ENCODE results near the gene M6PR.
A peak's percentile ranks its signal among the peaks of the same experiment; 100 is the strongest.

Gene M6PR

GRCh38 chr12:8949342-8950220, at the start of gene M6PR:
M6PR (minus strand) TSS chr12:8949645; CDS start chr12:8946404, 3,241 bp downstream.
- DNase-seq (ENCODE audit: low read depth in 4 of 4, low spot score in 1 of 4) = peak; percentile 77 to 89 (median 87)

DNA sequence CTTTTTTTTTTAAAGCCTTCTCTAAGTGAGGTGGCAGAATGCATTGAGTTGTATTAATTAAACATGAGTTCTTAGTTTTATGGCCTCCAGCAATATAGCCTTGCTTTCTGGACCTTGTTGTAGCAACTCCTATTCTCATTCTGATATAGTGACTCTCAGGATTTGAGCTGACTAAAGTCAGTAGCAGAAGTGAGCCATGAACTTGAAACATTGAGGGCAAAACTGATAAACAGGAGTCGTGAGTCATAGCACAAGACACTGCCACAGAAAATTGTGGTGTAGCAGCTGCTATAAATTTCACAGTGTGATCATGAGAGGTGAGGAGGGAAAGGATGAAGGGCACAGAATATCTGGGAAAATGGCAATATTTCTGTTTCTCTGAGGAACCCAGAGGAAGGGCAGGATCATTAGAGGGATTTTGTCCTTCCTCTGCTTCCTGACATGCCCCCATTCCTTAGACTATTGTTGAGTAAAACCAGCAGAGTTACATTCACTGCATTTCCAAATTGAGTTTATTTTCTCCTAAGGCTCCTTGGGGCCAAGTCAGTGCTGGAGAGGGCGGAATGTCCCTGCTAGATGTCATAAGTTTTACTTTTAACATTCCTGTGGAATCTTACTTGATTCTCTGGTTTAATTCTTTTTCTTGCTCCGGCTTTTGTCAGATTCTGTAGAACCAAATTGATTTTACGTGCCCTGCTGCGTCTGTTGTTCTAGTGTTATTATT, 47.4 kb upstream of the M6PR start:
- DNase-seq (ENCODE audit: low read depth in 4 of 4, low spot score in 1 of 4) = peak in 1 of 4 experiments; percentile 2

GRCh38 chr12:8995021-8995775, 45.8 kb upstream of the M6PR start:
- no peak for DNase-seq (ENCODE audit: low read depth in 4 of 4, low spot score in 1 of 4)

GRCh38 chr12:8993827-8994226, 44.4 kb upstream of the M6PR start:
- DNase-seq (ENCODE audit: low read depth in 4 of 4, low spot score in 1 of 4) = no peak

DNA sequence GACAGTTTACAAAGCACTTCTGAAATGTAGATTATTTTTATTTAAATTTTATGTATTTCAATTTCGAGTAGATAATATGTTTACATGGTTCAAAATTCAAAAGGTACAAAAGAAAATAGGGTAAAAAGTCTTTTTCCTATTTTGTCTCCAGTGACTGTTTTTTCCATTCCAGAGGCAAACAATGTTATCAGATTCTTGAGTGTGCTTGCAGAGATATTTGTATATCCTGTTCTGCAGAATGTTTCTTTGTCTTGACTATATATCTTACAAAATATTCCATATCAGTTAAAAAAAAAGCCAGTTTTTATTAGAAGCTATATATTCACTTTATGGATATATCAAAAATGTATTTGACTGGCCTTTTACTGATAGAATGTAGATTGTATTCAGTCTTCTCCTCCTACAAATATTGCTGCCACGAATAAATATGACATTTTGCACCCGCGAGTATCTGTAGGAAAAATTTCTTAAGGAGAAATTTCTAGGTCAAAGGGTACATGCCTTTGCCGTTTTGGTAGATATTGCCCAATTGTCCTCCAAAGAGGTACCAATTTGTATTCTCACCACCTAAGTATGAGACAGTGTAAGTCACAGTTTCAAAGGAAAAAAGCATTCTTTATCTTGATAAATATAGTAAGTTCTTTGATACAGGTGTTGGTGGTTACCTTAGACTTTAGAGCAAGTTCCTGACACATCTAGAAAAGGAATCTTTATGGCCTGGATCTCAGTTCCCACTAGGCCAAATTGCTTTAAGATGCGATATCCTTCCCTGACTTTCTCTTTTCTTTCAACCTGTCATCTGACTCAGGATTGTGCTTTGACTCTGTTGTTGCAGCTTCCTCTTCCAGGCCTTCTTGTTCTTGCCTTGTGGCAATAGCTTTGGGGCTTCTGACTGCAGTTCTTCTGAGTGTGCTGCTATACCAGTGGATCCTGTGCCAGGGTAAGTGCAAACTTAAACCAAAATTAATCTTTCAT, 42.2 kb upstream of the M6PR start:
- no peak for DNase-seq (ENCODE audit: low read depth in 4 of 4, low spot score in 1 of 4)

DNA sequence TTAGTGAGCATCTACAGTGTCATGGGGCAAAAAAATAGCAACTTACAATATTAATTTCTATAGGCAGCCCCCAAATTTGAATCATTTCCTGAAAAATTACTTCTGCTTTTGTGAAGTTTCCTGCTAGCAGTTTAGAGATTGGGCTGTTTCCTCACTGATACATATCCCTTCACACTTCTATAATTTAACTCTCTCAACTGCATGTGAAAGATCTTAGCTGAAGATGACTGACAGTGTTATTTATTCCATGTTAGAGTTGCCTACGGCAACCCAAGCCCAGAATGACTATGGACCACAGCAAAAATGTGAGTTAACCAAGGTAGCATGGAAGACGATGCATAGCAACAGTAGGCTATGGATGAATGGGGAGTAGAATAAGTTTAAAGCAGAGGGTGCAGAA, 40.0 kb upstream of the M6PR start, which contains the start of gene KLRG1:
Gene KLRG1 (plus strand): TSS at position 134 of the 400 bp plus-strand sequence. CDS start 90 bp downstream, at position 224.
- DNase-seq (ENCODE audit: low read depth in 4 of 4, low spot score in 1 of 4) = no peak

DNA sequence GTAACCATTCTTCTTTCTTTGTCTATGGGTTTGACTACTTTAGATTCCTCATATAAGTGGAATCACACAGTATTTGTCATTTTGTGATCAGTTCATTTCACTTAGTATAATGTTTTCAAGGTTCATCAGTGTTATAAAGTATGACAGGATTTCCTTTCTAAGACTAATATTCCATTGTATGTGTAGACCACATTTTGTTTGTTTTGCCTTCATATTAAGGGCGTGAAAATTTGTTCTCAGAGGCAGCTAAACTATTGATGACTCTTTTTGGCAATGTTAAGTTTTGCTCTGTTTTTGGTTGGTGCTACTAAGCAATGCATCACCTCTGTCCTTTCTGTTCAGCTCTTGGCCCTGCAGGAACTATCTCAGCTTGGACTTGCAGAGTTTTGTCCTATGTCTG, 38.2 kb upstream of the M6PR start:
- no peak for DNase-seq (ENCODE audit: low read depth in 4 of 4, low spot score in 1 of 4)

DNA sequence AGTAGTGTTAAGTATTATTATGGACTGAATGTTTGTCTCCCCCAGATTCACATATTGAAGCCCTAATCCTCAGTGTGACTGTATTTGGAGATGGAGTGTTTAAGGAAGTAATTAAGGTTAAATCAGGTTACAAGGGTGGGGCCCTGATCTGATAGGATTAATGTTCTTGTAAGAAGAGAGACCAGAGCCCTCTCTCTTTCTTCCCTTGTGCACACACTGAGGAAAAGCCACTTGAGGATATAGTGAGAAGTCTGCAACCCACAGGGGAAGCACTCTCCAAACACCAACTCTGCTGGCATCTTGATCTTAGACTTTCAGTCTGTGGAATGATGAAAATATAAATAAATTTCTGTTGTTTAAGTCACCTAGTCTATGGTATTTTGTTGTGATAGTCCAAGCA, 37.7 kb upstream of the M6PR start:
- no peak for DNase-seq (ENCODE audit: low read depth in 4 of 4, low spot score in 1 of 4)

- DNase-seq (ENCODE audit: low read depth in 4 of 4, low spot score in 1 of 4) = no peak
Observed at GRCh38 chr12:8985213-8985754, 35.8 kb upstream of the M6PR start.

DNA sequence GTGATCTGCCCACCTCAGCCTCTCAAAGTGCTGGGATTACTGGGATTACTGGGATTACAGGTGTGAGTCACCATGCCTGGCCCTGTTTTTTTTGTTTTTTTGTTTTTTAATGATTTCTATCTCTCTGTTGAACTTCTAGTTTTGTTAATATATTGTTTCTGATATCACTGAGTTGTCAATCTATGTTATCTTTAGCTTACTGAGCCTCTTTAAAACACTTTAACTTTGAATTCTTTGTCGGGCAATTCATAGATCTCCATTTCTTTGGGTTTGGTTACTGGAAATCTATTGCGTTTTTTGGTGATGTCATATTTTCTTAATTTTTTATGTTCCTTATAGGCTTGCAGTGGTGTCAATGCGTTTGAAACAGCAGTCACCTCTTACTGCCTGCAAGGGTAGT, 30.7 kb upstream of the M6PR start:
- DNase-seq (ENCODE audit: low read depth in 4 of 4, low spot score in 1 of 4) = no peak

DNA sequence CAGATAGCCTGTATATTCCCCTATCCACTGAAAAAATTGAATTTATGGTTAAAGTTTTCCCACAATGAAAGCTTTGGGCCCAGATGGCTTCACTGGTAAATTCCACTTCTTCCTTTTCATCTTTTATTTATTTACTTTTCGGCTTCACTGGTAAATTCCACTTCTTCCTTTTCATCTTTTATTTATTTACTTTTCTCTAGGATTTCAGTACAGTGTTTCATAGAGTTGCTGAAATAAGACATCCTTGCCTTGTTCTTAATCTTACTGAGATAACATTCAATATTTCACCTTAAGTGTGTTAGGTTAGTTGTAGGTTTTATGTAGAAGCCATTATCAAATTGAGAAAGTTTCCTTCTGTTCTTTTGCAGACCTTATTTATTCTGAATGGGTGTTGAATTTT, 21.0 kb upstream of the M6PR start:
- no peak for DNase-seq (ENCODE audit: low read depth in 4 of 4, low spot score in 1 of 4)

- DNase-seq (ENCODE audit: low read depth in 4 of 4, low spot score in 1 of 4) = no peak
Observed at GRCh38 chr12:8969861-8970411, 20.5 kb upstream of the M6PR start.

GRCh38 chr12:8968761-8969160, 19.3 kb upstream of the M6PR start:
- DNase-seq (ENCODE audit: low read depth in 4 of 4, low spot score in 1 of 4) = no peak

DNA sequence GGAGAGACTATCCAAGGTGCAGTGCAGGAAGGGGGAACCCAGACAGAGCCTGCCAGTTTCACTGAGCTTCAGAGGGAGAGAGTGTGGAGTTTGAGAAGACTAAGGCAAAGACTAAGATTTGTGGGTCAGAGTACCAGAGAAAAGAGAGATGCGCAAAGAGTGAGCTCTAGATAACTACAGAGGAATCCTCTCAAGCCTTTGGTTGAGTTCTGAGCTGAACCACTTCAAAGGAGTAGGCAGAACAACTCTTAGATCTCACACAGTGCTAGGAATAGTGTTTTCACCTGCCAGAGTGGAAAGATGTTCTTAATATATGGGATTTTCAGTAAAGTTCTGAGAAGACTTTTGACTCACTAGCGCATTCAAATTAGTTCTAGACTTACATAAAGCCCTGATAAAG, 10.7 kb upstream of the M6PR start:
- DNase-seq (ENCODE audit: low read depth in 4 of 4, low spot score in 1 of 4) = no peak

GRCh38 chr12:8958066-8958465, 8.6 kb upstream of the M6PR start:
- DNase-seq (ENCODE audit: low read depth in 4 of 4, low spot score in 1 of 4) = no peak

GRCh38 chr12:8957561-8957960, 8.1 kb upstream of the M6PR start:
- no peak for DNase-seq (ENCODE audit: low read depth in 4 of 4, low spot score in 1 of 4)

DNA sequence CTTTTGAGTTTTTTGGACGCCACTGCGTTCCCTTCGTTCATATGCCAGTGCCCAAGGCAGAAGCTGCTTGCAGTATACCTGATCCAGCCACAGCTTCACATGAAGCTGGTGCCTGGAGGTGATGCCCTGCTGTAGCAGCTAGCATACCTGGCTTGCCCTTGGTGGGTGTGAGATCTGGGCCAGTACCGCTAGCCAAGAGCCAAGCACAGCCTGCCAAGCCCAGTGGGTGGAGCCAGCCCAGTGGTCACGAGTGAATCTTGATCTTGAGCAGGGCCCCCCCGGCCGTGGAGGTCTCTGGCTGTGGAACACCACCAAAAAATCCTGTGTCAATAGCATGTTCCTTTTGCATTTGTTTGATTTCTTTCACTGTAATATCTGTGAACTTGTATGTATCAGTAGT, 7.3 kb upstream of the M6PR start:
- no peak for DNase-seq (ENCODE audit: low read depth in 4 of 4, low spot score in 1 of 4)

GRCh38 chr12:8956073-8956472, 6.6 kb upstream of the M6PR start:
- no peak for DNase-seq (ENCODE audit: low read depth in 4 of 4, low spot score in 1 of 4)

DNA sequence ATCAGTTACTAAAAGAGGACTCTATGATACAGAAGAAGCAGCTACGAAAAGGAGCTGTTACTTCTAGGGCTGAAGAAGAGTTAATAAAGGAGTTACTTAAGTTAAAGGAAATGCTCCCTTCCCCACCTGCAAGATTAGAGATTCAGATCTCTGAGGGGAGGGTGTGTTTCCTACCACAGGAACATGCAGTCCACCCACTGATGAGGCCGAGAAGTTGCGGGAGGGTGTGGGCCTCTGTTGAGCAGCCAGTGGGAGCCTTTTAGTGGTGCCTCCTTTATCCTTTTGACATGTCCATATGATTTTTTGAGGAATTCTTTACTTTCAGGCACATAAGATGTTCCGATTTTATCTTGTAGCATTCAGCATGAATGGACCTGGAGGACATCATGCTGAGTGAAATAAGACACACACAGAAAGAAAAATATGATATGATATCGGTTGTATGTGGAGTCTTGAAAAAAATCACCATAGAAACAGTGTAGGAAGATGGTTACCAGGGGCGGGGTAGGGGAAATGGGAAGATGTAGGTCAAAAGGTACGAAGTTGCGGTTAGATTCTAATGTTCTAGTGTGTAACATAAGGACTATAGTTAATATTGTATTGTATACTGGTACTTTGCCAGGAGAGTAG, 4.4 kb upstream of the M6PR start:
- no peak for DNase-seq (ENCODE audit: low read depth in 4 of 4, low spot score in 1 of 4)
